Astrocyte of the spinal cord (primary cell): ENCODE data around the gene TPK1.

ENCODE experiments used
- DNase-seq: peaks from one replicate; pipeline ENCODE4 v3.0.0; 2011; ENCODE audit warnings: low read depth, low spot score
- H3K4me3 ChIP-seq: 2 replicates; pipeline ENCODE4 v1.5.1; 2011; ENCODE audit warnings: low read depth, mild to moderate bottlenecking, low read length, moderate library complexity
- CTCF ChIP-seq: IDR thresholded peaks from 2 replicates; pipeline ENCODE4 v1.5.1; 2012; ENCODE audit warnings: low read depth, mild to moderate bottlenecking, low read length, inconsistent platforms
- in situ Hi-C: cut with HindIII; loops from 2 replicates; pipeline ENCODE4 v1.10.0; 2017; ENCODE audit warnings: low sequenced_read_pairs

Gene TPK1

DNA sequence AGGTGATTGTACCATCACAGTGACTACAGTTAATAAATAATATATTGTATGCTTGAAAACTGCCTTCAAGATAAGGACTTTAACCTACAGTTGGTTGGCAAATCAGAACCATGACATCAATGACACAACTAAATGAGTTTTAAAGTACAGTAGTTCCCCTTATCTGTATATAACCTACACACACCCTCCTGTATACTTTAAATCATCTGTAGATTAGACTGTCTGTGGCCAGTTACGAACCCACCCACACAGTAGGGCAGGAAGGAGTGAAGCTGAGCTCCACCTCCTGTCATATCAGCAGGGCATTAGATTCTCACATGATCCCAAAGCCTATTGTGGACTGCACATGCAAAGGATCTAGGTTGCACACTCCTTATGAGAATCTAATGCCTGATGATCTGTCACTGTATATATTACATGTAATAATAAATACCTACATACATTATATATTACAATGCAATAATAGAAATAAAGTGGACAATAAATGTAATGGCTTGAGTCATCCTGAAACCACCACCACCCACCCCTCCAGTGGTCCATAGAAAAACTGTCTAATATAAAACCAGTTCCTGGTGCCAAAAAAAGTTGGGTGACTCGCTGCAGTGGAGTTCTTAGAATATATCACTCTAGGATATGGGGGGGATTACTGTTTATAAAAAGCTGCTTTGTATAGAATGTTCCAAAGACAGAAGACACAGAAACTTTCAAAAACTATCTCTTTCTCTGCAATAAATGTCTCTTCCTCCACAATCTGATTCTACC lies 5.6 kb downstream of the TPK1 start:
- TF ChIP-seq CTCF: no peak
- no peak overlapping the region for H3K4me3 ChIP-seq
- in situ Hi-C loops: no loop called here
- peak; percentile 60 for DNase-seq

- H3K4me3 ChIP-seq: no peak overlapping the region
- in situ Hi-C loops: no loop called here
- DNase-seq: peak; percentile 84
- TF ChIP-seq CTCF: no peak
Measured at GRCh38 chr7:144827621-144828020, 8.2 kb downstream of the TPK1 start.

DNA sequence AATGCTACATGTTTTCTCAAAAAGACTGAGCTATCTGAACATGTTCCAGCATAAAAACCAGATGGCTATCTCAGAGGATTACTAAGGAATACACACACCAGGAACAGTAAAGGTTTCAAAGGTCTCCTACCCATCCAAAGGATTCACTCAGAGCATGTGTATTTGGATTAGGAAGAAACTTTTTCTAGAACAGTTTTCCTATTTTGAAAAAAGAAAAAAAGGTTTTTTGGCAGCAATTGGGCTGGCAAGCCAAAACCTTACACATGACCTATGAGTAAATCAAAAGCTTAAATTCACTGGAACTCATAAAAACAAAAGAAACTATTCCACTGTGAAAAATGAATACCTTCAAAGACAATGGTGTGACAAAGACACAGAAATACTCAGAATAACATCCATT lies 9.6 kb downstream of the TPK1 start:
- in situ Hi-C loops: no loop called here
- no peak overlapping the region for H3K4me3 ChIP-seq
- TF ChIP-seq CTCF: no peak
- DNase-seq: peak; percentile 12

DNA sequence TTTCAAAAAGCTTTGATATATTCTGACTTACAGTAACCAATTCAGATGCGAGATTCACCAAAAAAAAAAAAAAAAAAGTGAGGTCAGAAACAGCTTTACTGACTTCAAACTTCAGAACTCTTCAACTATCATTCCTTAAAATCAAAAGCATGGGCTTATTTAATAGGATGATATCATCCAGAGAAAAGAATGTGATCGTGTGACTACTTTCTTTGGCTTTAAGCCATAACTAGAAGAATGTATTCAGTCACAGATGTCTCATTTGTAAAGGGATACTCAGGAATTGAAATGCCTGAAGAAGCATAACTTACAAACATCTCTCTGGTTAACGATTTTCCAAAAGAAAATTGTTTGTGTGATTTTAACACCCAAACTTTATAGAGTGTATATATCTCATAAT lies 11.5 kb downstream of the TPK1 start:
- peak; percentile 81 for DNase-seq
- H3K4me3 ChIP-seq: no peak overlapping the region
- TF ChIP-seq CTCF: no peak
- in situ Hi-C loops: no loop called here

GRCh38 chr7:144822223-144822622 lies 13.6 kb downstream of the TPK1 start:
- H3K4me3 ChIP-seq: no peak overlapping the region
- in situ Hi-C loops: no loop called here
- TF ChIP-seq CTCF: no peak
- no peak for DNase-seq

DNA sequence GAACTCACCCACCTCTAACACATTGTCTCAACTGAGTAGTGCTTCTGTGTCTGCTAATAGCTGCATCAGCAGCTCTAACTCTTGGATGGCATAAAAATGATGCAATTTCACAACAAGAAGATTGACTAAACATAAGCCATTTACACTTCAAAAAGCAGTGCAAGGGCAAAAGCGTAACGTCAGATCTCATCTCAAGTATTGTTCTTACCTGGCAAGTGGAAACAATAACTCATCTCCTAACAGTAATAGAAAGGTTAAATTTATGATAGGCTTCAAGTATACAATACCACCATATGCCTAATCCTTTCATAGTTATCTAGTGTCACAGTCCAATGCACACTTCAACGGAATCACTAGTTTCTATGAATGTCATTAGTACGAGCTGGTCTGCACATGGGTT lies 14.8 kb downstream of the TPK1 start:
- TF ChIP-seq CTCF: no peak
- H3K4me3 ChIP-seq: no peak overlapping the region
- in situ Hi-C loops: no loop called here
- DNase-seq: no peak
